Right cardiac atrium (tissue), 5 donors: ENCODE data around the gene ANGPTL8. TPM values are rescaled to one million over a fixed set of nuclear protein-coding genes. Genes with fewer than 3 reads are reported as not detected.

Experiments
- ATAC-seq, 2 donors: fragments of 200-7000 bp; cut with Tn5 transposase; one replicate each; pipeline versions ENCODE4 v1.8.0 to v1.9.1; 2020; ENCODE audit warnings: moderate library complexity in 2 of 2, mild to moderate bottlenecking in 1 of 2
- DNase-seq, 3 donors: peaks; one replicate each; pipeline ENCODE4 v3.0.0-alpha.2; 2020
- H3K27ac ChIP-seq: one replicate; pipeline ENCODE4 v1.5.1; 2013; ENCODE audit warnings: mild to moderate bottlenecking, low read length, control low read depth, moderate library complexity
- H3K27me3 ChIP-seq: one replicate; pipeline ENCODE4 v1.6.1; 2013; ENCODE audit not compliant: control insufficient read depth, insufficient read depth
- H3K4me1 ChIP-seq: one replicate; pipeline ENCODE4 v1.6.1; 2013; ENCODE audit warnings: low read length; ENCODE audit not compliant: control insufficient read depth, insufficient read depth
- H3K4me3 ChIP-seq: one replicate; pipeline ENCODE4 v1.5.1; 2013; ENCODE audit warnings: low read length, control low read depth
- H3K9me3 ChIP-seq: one replicate; pipeline ENCODE4 v1.6.1; 2013; ENCODE audit warnings: low read length; ENCODE audit not compliant: control insufficient read depth
- WGBS: extraction: QIAGEN DNeasy Blood & Tissue Kit; methylation state at CpG from one replicate; pipeline ENCODE4 v1.1.7; 2013; 5-methylcytosine and 5-hydroxymethylcytosine counted together
- intact Hi-C, 4 donors: fragments of 100-400 bp; cut with DNase I; formaldehyde crosslinking; loops; one replicate each; pipeline versions ENCODE4 v1.11.0 to v1.14.0; 2022 to 2023
- polyA plus RNA-seq: library from polyadenylated mRNA; stranded (reverse); fragments of 200-250 nt; gene quantifications from one replicate; pipeline ENCODE4 v1.2.3, GENCODE V29; 2013
- total RNA-seq, 4 donors: library from RNA; stranded (reverse); fragmentation: NEBNext Ultra II Directional; extraction: Animal tissue kit (Norgen Biotek cat#: 25700); gene quantifications; one replicate each; pipeline ENCODE4 v1.2.1, GENCODE V29; 2021
- donor health status: healthy with polysubstance abuse.
- donor health status: DM: no; HTN: yes; CAD: no.
- donor health status: DM: no; HTN: no; CAD: no.
- donor health status: DM: no; HTN: yes; CAD: no; lungs with severe emphysema.
- donor health status: DM: yes; HTN: yes; CAD: no.

The ANGPTL8 gene
- total and polyA plus RNA-seq, 5 donors = 0.47 to 4.8 (median 0.68) TPM; not detected in 1

DNA sequence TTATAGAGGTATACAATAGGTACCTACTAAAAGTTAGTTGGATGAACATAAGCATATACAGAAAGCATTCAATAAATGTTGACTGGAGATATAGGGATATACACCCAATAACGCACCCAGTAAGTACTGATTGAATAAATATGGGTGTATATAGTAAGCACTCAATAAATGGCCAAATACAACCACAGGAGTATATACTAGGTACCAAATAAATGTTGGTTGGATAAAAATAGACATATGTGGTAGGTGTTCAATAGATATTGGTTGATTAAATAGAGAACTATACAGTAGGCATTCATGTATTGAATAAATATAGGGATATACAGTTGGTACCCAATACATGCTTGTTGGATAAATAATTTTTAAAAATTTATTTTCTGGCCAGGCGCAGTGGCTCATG is 9.4 kb downstream of the ANGPTL8 start:
- no peaks in the 10 kb centered on the region for H3K27me3 ChIP-seq
- ATAC-seq = no peak
- peaks cover 4% of the 10 kb centered on the region for H3K4me1 ChIP-seq
- H3K9me3 ChIP-seq = no peaks in the 10 kb centered on the region
- H3K27ac ChIP-seq = no peak overlapping the region
- 91% methylated on average over 2 of the region's 2 CpGs for WGBS
- H3K4me3 ChIP-seq = no peak overlapping the region
- no peak for DNase-seq
- intact Hi-C loops = loop anchor here in 1 of 4 donors (5.0 kb wide), 1 partner anchor 38 kb away; no protein-coding TSS in a partner anchor

DNA sequence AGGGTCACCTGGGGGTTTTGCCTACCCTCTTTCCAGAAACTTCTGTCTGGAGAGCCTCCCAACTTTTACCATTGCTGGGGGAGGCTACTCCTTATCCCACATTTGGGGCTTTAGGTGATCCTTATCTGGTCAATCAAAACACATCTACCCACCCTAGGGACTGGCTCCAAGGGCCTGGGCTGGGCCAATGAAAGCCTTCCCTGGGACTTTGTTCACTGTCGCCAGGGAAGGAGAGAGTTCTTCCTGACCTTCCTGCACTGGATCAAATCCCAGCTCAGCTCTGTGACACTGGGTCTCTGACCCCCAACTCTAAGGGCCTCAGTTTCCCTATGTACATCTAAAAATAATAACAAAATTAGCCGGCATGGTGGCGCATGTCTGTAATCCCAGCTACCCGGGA is 11.8 kb downstream of the ANGPTL8 start:
- Histone ChIP-seq H3K4me1 (peaks cover 4% of the 10 kb centered on the region), H3K9me3 (no peaks in the 10 kb centered on the region), H3K4me3 (no peak overlapping the region), H3K27me3 (no peaks in the 10 kb centered on the region), H3K27ac (no peak overlapping the region)
- WGBS = 93% methylated on average over 4 of the region's 4 CpGs
- DNase-seq (no peak), ATAC-seq (no peak)
- intact Hi-C loops = no loop called here

DNA sequence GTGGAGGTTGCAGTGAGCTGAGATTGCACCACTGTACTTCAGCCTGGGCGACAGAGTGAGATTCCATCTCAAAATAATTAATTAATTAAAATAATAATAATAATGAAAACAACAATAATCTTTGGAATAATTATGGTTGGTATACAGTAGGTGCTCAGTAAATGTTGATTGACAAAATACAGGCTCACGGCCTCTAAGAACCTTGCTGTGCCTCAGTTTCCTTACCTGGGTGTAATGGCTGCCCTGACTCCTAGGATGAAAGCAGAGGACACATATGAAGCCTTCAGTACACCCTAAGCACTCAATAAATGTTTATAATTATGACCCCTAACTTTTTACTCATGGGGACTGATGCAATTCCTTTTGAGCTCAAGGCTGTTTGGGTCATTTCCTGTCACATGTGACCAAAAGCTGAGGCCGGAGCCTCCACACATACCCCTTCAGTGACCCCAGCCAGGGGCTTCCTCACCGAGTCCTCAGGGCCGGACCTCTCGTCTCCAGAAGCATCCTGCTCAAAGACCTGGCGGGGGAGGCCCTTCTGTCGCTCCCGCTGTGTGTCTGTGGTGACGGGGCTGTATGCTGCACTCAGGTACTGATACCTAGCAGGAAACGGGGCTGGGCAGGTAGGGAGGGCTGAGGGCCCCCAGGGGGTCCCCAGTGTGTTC is 12.4 kb downstream of the ANGPTL8 start:
- Histone ChIP-seq H3K27me3 (no peaks in the 10 kb centered on the region), H3K27ac (no peak overlapping the region), H3K9me3 (no peaks in the 10 kb centered on the region), H3K4me3 (no peak overlapping the region), H3K4me1 (peaks cover 4% of the 10 kb centered on the region)
- no peak for DNase-seq
- no peak for ATAC-seq
- 74% methylated on average over 11 of the region's 11 CpGs for WGBS
- intact Hi-C loops = no loop called here

DNA sequence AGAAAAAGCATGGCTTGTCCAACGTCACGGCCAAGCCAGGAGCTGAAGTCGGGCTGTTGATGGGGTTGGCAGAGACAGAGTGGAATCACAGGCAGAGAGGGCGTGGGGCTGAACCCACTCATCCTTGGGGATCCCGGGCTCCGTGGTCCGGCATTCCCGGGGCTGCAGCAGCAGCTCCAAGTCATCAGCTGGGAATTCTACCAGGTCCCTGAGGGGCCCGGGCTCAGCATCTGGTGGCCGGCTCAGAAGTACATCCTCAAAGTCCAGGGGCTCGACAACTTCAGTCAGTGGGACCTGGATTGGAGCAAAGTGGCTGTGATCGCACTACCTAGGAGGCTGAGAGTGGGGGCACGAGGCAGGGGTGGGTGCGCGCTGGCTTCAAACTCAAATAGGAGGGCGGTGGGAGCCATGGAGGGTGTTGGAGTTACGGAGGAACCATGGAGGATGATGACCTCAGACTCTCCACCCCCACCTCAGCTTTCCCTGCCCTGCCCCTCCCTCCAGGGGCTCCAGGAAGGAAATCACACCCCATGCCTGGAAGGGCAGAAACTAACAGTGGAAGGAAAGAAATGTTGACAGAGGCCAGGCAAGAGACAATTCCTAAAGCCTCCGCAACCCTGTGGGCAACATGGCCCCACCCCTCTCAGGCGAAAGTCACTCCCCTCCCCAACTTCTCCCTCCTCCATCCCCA is 13.4 kb downstream of the ANGPTL8 start:
- Histone ChIP-seq H3K27me3 (no peaks in the 10 kb centered on the region), H3K27ac (peak overlapping the region; percentile 53), H3K4me1 (peaks cover 3% of the 10 kb centered on the region), H3K4me3 (no peak overlapping the region), H3K9me3 (no peaks in the 10 kb centered on the region)
- peak; percentile 56 to 82 for ATAC-seq
- DNase-seq = peak; percentile 48 to 64 (median 61)
- WGBS = 68% methylated on average over 19 of the region's 19 CpGs
- intact Hi-C loops = no loop called here

DNA sequence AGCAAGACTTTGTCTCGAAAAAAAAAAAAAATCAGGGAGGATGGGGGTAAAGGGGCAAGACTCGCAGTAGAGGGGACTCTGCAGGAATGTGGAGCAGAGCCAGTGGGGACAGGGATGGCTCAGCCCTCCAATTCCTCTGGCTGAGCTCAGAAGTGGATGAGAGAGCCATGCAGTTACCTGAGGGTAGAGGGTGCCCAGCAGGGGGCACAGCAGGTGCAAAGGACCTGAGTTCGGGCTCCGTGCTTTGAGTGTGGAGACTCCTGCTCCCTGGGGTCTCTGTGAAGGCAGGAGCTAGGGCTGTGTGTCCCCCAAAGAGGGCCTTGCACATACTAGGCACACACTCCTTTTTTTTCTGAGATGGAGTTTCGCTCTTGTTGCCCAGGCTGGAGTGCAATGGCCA is 15.2 kb downstream of the ANGPTL8 start:
- DNase-seq (no peak), ATAC-seq (no peak)
- H3K4me3 ChIP-seq = no peak overlapping the region
- intact Hi-C loops = no loop called here
- 92% methylated on average over 5 of the region's 5 CpGs for WGBS
- H3K4me1 ChIP-seq = no peaks in the 10 kb centered on the region
- H3K27me3 ChIP-seq = no peaks in the 10 kb centered on the region
- no peaks in the 10 kb centered on the region for H3K9me3 ChIP-seq
- no peak overlapping the region for H3K27ac ChIP-seq

DNA sequence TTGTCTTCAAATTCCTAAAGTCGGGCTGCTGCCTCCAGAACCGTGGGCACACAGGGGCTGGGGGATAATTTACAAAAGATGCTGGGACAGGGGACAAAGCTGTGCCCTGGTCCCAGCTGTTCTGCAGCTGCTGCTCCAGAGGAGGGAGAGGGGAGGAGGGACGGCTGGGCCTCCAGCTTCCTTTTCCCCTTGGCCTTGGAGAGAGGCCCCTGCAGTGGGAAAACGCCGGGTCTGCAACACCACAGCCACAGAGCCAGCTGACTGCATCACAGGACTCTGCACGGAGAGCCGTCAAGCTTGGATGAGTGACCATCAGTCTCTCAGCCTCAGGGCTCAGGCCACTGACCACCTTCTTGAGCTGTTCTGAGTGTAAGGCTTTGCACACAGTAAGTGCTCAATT is 16.8 kb downstream of the ANGPTL8 start:
- 23% methylated on average over 7 of the region's 7 CpGs for WGBS

DNA sequence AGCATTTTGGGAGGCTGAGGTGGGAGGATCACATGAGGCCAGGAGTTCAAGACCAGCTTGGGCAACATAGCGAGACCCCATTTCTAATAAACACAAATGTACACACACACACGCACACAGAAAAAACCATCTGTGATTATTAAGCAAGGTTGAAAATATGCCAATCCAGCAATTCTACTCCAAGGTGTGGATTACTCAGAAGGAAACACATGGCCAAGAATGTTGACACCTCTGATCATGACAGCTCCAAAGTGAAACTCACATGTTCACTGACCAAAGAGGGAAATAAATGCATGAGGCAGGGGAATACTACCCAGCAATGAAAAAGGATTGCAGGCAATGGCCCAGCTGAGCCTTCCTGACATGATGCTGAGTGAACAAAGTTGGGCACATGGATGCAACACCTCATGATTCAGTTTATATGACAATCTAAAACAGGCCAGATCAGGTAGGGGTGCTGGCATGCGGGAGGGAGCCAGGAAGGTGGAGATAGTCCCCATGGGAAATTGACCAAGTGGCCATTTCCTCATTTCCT is 18.5 kb downstream of the ANGPTL8 start:
- WGBS = 89% methylated on average over 3 of the region's 3 CpGs
- H3K27me3 ChIP-seq = no peaks in the 10 kb centered on the region
- intact Hi-C loops = no loop called here
- DNase-seq = no peak
- no peaks in the 10 kb centered on the region for H3K9me3 ChIP-seq
- ATAC-seq = no peak
- no peak overlapping the region for H3K4me3 ChIP-seq
- H3K4me1 ChIP-seq = peaks cover 3% of the 10 kb centered on the region
- no peak overlapping the region for H3K27ac ChIP-seq

More for the DNA sequence above, 16.8 kb downstream of the ANGPTL8 start:
- Histone ChIP-seq H3K9me3 (no peaks in the 10 kb centered on the region), H3K4me3 (no peak overlapping the region), H3K4me1 (no peaks in the 10 kb centered on the region), H3K27ac (peak overlapping the region; percentile 14), H3K27me3 (no peaks in the 10 kb centered on the region)
- DNase-seq = peak; percentile 65 to 87 (median 81)
- ATAC-seq = peak; percentile 51 to 55
- intact Hi-C loops = no loop called here

DNA sequence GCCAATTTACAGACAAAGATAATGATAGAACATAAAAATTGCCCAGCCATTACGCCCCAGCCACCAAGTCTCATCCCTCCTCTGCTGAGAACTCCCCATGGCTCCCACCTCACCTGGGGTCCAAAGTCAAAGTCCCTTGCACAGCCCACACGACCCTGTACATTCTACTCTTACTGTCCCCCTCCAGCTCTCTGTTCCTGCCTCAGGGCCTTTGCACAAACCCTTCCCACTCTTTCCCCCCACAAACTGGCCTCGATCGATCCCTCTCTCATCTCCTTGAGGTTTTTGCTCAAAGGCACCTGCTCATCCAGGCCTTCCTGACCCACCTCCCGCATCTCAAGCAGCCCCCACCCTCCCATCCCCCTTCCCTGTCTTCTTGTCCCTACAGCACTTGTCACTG is 21.6 kb downstream of the ANGPTL8 start:
- no peak for DNase-seq
- Histone ChIP-seq H3K4me3 (peak overlapping the region; percentile 99), H3K27me3 (no peaks in the 10 kb centered on the region), H3K27ac (no peak overlapping the region), H3K9me3 (no peaks in the 10 kb centered on the region), H3K4me1 (peaks cover 3% of the 10 kb centered on the region)
- intact Hi-C loops = no loop called here
- WGBS = 73% methylated on average over 5 of the region's 5 CpGs
- ATAC-seq = no peak

DNA sequence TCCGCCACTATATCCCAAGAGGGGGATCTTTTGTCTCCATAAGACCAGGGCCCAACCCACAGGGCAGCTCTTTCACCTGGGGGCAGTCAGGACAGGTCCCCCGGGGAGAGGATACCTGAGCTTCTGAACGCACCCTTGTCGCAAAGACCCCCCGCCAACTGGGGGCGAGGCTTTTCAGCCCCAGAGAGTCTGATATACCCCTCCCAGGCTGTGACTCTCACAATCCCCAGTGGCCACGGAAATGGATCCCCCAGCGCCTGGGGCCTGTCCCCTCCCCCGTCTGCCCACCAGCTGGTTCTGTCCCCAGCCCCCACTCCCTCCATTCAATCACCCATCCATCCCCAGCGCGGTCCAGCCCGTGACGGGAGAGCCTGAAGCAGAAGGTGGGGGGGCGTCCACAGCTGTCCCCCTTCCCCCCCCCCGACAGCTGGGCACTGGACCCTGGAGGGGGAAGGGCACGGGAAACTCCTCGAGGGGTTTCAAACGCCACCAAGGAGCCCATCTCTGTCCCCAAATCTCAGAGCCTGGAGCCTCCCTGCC is 22.1 kb downstream of the ANGPTL8 start:
- Histone ChIP-seq H3K4me1 (peaks cover 3% of the 10 kb centered on the region), H3K27ac (peak overlapping the region; percentile 85), H3K4me3 (peak overlapping the region; percentile 99), H3K27me3 (no peaks in the 10 kb centered on the region), H3K9me3 (no peaks in the 10 kb centered on the region)
- ATAC-seq (peak in 1 of 2 donors; percentile 18), DNase-seq (peak in 1 of 3 donors; percentile 76)
- intact Hi-C loops = no loop called here
- 16% methylated on average over 18 of the region's 18 CpGs for WGBS

DNA sequence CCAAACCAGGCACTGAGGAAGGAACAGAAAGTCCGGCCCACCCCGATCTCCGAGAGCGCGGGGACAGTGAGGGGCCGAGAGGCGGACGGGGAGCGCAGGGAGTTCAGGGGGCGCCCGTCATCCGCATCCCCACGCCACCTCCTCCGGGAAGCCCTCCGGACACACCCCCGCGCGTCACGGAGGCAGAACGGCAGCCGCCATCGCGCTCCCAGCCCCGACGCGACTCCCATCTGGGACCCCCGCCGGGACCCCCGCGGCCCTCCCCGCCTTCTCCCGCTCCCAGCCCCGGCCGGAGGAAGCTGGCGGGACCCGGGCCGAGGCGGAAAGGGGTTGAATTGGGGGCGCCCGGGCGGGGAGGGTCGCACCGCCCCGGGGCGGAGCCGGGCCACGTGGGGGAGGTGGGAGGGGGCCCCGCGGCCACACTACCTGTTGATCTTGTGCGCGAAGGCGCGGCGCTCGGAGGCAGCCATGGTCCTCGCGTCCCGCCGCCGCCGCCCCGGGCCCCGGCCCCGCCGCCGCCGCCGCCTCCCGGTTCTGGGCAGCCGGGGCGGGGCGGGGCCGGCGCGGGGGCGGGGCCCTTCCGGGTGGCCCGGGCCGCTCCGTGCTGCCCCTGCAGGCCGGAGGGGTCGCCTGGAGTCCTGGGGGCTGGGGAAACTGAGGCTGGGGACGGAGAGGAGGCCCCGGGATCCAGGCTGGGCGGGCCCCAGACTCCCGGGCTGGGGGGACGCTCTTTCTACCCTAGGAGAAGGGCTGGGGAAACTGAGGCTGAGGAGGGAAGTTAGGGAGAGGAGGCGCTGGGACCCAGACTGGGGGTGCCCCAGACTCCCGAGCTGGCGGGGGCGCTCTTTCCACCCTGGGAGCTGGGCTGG is 22.8 kb downstream of the ANGPTL8 start, which contains the start of gene DOCK6:
Gene DOCK6, minus strand, starts transcription at position 554 of the 869 bp plus-strand sequence. Its CDS starts 84 bp downstream, at position 470.
- H3K4me1 ChIP-seq = peaks cover 3% of the 10 kb centered on the region
- ATAC-seq (peak; percentile 33 to 64), DNase-seq (peak; percentile 47 to 84 (median 80))
- H3K27me3 ChIP-seq = no peaks in the 10 kb centered on the region
- H3K9me3 ChIP-seq = no peaks in the 10 kb centered on the region
- peak within 1 kb of the TSS; percentile 99 for H3K4me3 ChIP-seq
- intact Hi-C loops = no loop called here
- under 1% methylated on average over 91 of the region's 91 CpGs for WGBS
- H3K27ac ChIP-seq = peak within 1 kb of the TSS; percentile 85
